RCC 7860 (cell line): ENCODE results near the gene TMC7.
"Not testable (repeated sequence)": the region's sequence is repeated elsewhere in the genome, so short reads cannot be mapped to it uniquely, and the experiment has no call there.

Experiments
- DNase-seq: peaks from one replicate; pipeline ENCODE4 v3.0.0-alpha.2; 2015; ENCODE audit warnings: low spot score
- FAIRE-seq: peaks from 2 replicates; lab custom pipeline; 2012; peaks lifted over from hg19 to GRCh38; lab: Jason Lieb, UNC

Gene TMC7

DNA sequence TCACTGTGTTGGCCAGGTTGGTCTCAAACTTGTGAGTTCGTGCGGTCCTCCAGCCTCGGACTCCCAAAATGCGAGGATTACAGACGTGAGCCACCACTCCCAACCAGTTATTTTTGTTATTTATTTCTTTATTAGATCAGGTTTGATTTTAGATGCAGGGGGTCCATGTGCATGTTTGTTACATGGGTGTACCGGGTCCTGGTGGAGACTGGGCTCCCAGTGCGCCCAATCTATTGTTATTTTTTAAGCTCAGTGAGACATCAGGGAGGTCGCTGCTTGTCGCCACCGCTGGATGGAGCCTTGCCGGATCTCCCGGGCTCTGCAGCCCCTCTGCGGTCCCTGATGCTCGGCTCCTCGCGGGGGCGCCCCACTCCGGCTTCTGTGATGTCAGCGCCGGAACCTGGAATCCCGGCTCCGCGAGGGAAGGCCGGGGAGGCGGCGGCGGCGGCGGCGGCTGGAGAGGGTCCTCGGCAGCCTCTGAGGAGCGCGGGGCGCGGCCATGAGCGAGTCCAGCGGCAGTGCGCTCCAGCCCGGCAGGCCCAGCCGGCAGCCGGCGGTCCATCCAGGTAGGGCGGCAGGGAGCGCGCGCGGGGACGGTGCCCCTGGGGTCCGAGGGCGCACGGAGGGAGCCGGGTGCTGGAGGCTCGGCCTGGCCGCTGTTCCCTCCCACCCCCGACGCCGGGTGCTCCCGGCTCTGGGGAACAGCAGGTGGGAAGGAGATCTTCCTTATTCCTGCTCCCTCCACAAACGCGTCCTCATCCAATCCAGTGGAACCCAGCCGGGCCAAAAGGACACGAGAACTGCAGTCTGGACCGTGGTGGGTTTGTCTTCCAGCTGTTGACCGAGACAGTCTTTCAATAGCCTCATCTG, at the start of gene TMC7:
Gene TMC7, plus strand, starts transcription at position 370 of the 870 bp plus-strand sequence. Its CDS starts 130 bp downstream, at position 500.
- DNase-seq (peak; percentile 67), FAIRE-seq (no peak)

DNA sequence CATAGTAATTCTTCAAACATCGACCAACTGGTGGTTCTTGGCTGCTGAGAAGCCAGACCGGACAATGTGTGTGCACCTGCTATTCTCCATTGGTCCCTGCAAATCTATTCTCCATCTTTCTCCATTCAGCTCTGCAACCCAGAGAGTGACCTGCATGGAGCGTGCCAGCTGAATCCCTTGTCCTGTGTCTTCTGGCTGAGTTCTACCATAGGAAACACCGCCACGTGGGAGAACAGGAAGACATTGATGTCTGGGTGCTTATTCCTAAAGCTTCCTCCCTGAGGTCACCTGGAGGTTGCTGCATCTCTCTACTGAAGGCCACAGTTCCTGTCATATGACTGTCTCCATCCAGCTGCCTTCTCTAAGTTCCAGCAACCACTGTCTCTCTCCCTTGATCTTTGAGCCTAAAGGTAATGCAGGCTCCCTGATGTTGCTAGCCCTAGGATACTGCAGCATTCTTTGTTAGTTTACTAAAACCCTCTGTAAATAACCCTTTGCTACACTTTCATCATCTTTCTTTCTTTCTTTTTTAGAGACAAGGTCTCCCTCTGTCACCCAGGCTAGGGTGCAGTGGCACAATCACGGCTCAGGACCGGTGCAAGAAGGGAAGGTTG, 46.9 kb upstream of the TMC7 start:
- no peak for FAIRE-seq
- no peak for DNase-seq

DNA sequence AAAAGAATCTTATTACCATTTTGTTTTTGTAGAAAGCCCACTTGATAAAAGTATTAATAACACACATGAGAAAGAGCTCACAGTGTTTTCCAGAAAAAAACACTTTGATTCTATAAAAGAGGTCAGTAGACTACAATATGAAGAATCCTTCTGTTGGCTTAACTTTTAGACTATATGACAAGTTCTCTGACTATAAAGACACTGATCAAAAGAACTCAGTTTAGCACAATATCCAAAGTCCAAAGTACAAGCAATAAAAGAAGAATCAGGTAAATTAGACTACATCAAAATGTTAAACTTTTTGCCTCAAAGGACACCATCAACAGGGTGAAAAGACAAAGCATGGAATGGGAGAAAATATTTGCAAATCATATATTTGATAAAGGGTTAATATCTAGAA, 46.3 kb upstream of the TMC7 start:
- DNase-seq = no peak
- FAIRE-seq = no peak

DNA sequence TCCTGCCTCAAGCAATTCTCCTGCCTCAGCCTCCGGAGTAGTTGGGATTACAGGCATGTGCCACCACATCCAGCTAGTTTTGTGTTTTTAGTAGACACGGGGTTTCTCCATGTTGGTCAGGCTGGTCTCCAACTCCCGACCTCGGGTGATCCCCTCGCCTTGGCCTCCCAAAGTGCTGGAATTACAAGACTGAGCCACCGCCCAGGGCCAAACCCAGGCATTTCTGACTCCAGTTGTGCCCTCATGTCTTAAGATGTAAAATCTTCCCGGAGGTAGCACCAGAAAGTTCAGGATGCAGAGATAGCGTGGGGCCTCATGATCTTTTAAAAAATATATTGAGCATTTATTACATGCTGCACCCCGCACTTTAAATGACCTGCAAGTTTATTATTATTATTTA, 44.7 kb upstream of the TMC7 start:
- FAIRE-seq (no peak), DNase-seq (no peak)

GRCh38 chr16:18941471-18941870, 42.3 kb upstream of the TMC7 start:
- FAIRE-seq = no peak
- no peak for DNase-seq

DNA sequence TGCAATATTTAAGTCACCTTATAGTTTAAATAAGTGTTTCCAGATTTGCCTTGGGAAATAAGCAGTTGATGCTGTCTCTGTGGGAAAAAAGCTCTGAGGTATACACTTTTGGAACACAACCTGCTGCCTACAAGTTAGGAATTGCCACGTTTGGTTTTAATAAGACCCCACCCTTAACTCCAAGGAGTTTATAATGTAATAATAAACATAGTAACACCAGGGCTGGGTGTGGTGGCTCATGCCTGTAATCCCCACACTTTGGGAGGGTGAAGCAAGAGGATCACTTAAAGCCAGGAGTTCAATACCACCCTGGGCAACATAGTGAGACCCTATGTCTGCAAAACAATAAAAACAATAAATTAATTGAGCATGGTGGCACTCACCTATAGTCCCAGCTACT, 41.7 kb upstream of the TMC7 start:
- DNase-seq = no peak
- no peak for FAIRE-seq

- FAIRE-seq (no peak), DNase-seq (no peak)
Measured at GRCh38 chr16:18943414-18943813, 40.3 kb upstream of the TMC7 start.

GRCh38 chr16:18945233-18945632, 38.5 kb upstream of the TMC7 start:
- no peak for DNase-seq
- FAIRE-seq = no peak

GRCh38 chr16:18948372-18949020, 35.2 kb upstream of the TMC7 start:
- DNase-seq (no peak), FAIRE-seq (no peak)

GRCh38 chr16:18950469-18951185, 33.1 kb upstream of the TMC7 start:
- FAIRE-seq (no peak), DNase-seq (no peak)

DNA sequence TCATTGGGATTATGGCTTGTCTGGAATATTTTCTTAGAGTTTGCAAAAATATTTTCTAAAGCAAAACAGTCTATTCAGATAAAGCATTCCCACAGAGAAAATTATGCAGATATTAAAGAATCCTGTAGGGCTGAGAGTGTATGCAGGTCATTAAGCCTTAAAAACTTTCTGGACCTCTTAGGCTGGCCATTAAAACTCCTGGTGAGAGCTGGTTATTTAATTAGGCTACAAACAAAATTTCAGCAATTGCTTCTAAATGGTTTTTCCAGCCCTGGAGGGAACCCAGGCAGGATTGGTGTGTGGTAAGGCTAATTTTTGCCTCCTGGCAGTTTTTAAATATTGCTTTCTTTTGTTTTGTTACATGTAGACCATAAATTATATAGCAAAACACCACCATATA, 30.2 kb upstream of the TMC7 start:
- no peak for DNase-seq
- FAIRE-seq = no peak

GRCh38 chr16:18955874-18956580, 27.7 kb upstream of the TMC7 start:
- not testable (repeated sequence) for FAIRE-seq, DNase-seq

DNA sequence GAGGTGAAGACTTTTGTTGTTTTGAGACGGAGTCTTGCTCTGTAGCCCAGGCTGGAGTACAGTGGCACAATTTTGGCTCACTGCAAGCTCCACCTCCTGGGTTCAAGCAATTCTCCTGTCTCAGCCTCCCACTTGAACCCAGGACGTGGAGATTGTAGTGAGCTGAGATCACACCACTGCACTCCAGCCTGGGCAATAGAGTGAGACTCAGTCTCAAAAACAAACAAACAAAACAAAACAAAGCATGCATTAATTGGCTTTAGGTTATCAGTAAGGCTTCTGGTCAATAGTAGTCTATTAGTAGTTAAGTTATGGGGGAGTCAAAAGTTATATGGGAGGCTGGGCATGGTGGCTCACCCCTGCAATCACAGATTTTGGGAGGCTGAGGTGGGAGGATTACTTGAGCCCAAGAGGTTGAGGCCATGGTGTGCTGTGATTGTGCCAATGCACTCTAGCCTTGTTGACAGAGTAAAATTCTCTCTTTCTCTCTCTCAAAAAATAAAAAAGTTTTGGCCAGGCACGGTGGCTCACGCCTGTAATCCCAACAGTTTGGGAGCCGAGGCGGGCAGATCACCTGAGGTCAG, 27.0 kb upstream of the TMC7 start:
- not testable (repeated sequence) for FAIRE-seq, DNase-seq

DNA sequence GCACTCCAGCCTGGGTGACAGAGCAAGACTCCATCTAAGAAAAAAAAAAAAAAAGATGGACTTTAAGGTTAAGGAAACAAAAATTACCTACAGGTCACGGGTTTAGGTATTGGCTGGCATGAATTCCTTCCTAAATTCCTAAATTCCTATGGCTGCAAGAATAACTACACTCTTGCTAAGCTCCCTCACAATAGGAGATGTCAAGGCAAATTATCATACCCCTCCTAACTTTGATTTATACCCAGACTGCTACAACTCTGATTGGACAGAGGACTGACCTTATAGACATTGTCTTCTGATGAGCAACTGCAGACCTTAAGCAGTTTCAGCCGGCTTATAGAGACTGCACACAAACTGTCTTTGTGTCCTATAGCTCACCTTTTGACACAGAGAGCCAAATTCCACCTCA, 25.1 kb upstream of the TMC7 start:
- no peak for DNase-seq
- no peak for FAIRE-seq

DNA sequence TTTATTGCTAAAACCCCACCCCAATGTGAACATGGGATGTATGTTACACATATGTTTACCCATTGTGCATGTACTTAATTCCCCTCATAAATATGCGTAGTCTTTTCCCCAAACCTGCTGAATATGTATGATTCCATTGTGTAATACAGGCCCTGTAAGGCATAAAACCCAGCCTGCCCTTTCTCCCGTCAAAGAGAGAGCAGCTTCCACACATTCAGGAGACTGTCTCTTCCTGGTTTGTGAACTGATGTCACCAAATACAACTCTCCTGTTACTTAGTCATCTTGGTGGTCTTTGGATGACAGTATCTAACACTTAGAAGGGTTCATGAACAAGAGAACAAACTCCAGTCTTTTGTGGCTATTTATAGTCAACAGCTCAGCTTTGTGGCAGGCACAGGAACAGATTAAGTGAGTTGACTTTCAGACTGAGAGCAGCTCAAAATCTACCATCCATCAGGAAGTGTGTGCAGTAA, 24.7 kb upstream of the TMC7 start:
- FAIRE-seq = no peak

GRCh38 chr16:18965555-18965954, 18.2 kb upstream of the TMC7 start:
- DNase-seq (no peak), FAIRE-seq (no peak)

More for the DNA sequence above, 24.7 kb upstream of the TMC7 start:
- DNase-seq = no peak

GRCh38 chr16:18966791-18967190, 16.9 kb upstream of the TMC7 start:
- DNase-seq (no peak), FAIRE-seq (no peak)

GRCh38 chr16:18969050-18969854, 14.5 kb upstream of the TMC7 start:
- peak; percentile 36 for DNase-seq
- FAIRE-seq = peak; percentile 2

DNA sequence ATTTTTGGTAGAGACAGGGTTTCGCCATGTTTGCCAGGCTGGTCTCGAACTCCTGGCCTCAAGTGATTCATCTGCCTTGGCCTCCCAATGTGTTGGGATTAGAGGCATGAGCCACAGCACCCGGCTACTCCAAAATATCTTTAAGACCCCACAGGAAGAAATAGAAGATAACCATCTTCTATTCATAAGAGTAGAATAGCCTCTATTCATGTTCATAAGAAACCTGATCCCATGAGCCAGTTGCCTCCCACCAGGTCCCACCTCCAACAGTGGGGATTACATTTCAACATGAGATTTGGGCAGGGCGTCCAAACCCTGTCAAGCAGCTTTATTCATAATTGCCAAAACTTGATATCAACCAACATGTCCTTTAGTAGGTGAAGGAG, 13.9 kb upstream of the TMC7 start:
- no peak for FAIRE-seq

More for the DNA sequence above, 13.9 kb upstream of the TMC7 start:
- no peak for DNase-seq
